Stimulated activated CD4-positive, alpha-beta T cell treated with anti-CD3 and anti-CD28 coated beads, Interleukin-12 subunit alpha, Interleukin-12 subunit beta, amount 100 ng/mL, for 4 hours (primary cell): ENCODE measurements around the gene NSUN7.
"Not testable (repeated sequence)": the region's sequence is repeated elsewhere in the genome, so short reads cannot be mapped to it uniquely, and the experiment has no call there.

Source experiments
- DNase-seq: peaks from one replicate; pipeline ENCODE4 v3.0.0-alpha.2; 2020

Gene NSUN7

DNA sequence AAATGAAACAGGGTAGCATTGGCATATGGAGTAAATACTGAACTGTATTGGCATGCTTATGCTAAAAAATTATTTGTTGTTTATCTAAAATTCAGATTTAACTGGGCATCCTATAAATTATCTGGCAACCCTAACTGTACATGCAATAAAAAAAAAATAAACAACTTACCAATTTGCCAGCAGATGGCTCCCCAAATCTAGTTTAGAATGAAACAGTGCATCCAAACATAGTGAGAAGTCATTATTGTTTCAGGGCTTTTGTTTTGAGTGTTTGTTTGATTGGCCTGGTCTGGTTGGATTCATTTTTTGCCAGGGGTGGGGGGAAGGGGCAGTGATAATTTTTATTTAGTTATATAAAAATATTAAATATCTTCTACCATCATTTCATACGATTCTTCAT is 12.8 kb upstream of the NSUN7 start:
- no peak for DNase-seq

GRCh38 chr4:40737879-40738278 is 11.9 kb upstream of the NSUN7 start:
- no peak for DNase-seq

DNA sequence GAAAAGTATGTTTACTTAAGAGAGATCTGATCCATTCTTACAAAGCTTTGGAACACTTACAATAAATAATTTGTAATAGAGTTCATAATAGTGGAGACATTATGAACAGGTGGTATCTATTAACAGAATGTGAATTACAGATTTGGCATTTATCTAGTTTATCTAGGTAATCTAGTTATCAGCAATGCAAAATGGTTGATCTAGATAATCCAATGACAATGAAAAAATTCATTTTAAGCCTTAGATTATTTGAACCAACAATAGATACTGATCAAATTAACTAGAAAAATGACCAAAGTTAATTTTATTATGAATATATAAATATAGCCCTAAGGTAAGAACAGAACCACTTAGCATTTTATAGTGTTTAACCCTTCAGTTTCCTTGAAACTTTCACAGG is 10.4 kb upstream of the NSUN7 start:
- no peak for DNase-seq

DNA sequence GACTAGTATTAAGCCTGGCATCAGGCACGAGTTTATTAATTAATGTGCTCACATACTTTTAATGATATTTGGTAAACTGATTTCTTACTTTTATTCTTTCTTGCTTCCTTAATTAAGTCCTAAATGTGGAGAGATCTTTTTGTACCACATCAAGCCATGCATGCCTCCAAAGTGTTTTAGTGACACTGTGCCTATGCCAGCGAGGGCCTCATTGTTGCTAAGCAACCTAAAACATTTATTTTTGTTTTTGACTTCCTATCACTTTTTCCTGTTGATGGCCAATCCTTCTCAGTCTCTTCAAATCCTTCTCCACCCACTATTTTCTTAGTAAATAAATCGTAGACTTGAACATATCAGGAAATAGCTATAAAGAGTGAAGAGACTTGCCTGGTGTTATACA is 5.5 kb upstream of the NSUN7 start:
- no peak for DNase-seq

- no peak for DNase-seq
Observed at GRCh38 chr4:40745285-40745984, 4.3 kb upstream of the NSUN7 start.

- no peak for DNase-seq
Observed at GRCh38 chr4:40747207-40747835, 2.4 kb upstream of the NSUN7 start.

- peak; percentile 3 for DNase-seq
Observed at GRCh38 chr4:40750461-40751258, 905 bp downstream of the NSUN7 start.

GRCh38 chr4:40755616-40756015 is 5.9 kb downstream of the NSUN7 start:
- DNase-seq = no peak

- no peak for DNase-seq
Observed at GRCh38 chr4:40763228-40763716, 13.5 kb downstream of the NSUN7 start.

DNA sequence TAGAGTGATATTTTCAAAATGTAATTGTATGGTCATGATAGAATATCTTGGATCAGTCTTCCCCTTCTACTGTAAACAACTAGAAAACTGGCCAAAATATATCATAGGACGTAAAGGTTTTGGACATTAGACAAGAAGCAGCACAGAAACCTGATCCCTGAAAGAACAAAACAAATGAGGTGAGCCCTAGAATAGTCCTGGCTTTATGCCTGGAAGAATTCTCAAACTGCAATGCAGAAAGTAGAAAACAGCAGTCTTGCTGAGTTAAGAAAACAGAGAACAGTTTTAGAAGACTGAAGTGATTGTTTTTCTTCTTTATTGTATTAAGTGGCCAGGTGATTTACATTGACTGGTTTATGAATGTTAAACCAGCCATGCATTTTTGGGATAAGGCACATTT is 19.5 kb downstream of the NSUN7 start:
- no peak for DNase-seq

DNA sequence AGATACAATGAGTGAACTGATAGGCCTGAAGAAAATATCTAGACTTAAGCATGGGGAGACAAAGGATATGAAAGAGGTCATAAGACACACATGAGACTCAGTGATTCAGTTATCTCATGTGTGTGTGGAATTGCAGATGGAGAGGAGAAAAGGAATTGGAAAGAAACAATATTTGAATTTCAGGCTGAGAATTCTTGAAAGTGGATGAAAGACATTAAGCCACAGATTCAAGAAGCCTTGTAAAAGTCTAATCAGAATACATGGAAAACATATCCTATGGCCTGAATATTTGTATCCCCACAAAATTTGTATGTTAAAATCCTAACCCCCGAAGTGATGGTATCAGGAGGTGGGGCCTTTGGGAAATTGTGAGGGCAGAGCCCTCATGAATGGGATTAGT is 28.3 kb downstream of the NSUN7 start:
- DNase-seq = no peak

GRCh38 chr4:40782876-40783275 is 33.1 kb downstream of the NSUN7 start:
- no peak for DNase-seq

DNA sequence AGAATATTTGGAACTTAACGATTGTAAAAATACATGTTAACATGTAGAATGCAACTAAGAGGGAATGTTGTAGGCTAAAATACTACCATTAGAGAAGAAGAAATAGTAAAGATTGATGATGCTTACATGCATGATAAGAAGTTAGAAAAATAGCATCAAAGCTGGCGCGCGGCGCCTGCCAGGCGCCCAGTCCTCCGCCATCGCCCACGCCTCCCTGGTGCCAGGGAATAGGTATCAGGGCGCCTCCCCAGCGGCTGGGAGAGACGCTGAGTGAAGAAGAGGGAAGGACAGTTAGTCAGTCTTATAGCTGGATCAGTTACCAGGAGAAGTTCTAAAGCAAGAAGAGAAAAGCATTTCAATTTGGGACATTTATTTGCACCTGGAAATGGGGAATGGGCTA is 36.0 kb downstream of the NSUN7 start:
- no peak for DNase-seq

GRCh38 chr4:40788331-40788730 is 38.6 kb downstream of the NSUN7 start:
- no peak for DNase-seq

GRCh38 chr4:40789031-40789430 is 39.3 kb downstream of the NSUN7 start:
- no peak for DNase-seq

DNA sequence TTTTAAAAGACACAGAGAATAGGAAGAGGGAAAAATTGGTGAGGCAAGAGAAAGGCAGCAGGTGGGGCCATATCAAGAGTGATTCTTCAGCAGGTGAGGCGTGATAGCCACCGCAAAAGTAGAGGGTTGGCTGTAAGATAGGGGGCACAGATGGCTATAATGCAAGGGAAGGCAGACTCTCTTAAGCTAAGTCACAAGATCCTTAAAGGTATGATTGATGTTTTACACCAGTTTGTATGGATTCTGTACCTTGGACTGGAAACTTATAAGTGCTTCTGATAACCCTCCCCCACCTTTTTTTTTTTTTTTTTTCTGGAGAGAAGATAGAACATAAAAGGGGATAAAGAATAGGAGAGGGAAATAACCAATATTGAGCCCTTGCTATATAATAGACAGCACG is 40.0 kb downstream of the NSUN7 start:
- no peak for DNase-seq

DNA sequence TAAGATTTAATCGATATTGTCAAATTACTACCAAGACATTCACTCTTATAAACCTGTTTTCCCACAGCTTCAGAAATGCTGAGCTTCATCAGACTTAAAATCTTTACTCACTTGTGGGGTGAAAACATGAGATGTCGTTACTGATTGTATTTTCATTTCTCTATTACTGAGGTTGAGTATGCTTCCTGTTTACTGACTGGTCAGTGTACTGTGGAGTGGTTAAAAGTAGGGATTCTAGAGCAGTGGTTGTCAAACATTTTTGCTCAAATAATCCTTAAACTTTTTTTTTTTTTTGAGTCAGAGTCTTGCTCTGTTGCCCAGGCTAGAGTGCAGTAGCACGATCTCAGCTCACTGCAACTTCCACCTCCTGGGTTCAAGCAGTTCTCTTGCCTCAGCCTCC is 50.3 kb downstream of the NSUN7 start:
- DNase-seq = no peak

- DNase-seq = no peak
Observed at GRCh38 chr4:40804598-40804997, 54.8 kb downstream of the NSUN7 start.

- no peak for DNase-seq
Observed at GRCh38 chr4:40808926-40809457, 59.2 kb downstream of the NSUN7 start.

GRCh38 chr4:40811956-40812355 is 62.2 kb downstream of the NSUN7 start:
- no peak for DNase-seq

DNA sequence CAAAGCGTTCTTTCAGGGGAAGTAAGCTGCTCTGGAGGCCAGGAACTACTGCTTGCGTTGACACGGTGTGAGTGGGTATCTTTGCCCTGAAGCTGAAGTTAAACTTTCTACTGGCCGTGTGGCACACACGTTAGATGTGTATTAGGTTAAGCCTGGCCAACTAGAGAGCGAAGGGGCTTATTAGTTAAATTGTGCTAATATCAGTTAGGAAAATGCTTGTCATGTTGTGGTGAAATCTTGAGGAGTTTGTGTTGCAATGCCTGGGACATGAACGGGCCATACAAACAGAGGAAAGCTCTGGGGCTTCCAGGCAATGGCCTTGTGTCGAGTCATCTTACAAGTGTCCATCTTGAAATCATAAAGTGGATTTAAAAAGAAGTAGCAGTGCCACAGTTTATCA is 62.6 kb downstream of the NSUN7 start:
- DNase-seq = no peak

GRCh38 chr4:40812856-40813255 is 63.1 kb downstream of the NSUN7 start:
- no peak for DNase-seq

DNA sequence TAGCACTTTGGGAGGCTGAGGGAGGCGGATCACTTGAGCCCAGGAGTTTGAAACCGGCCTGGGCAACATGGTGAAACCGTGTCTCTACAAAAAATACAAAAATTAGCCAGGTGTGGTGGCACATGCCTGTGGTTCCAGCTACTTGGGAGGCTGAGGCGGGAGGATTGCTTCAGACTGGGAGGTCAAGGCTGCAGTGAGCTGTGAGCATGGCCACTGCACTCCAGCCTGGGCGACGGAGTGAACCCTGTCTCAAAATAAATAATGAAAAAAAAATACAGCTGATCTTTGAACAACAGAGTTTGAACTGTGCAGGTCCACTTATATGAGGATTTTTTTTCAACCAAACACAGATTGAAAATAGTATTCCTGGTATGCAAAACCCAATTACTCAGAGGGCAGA is 67.4 kb downstream of the NSUN7 start:
- not testable (repeated sequence) for DNase-seq

DNA sequence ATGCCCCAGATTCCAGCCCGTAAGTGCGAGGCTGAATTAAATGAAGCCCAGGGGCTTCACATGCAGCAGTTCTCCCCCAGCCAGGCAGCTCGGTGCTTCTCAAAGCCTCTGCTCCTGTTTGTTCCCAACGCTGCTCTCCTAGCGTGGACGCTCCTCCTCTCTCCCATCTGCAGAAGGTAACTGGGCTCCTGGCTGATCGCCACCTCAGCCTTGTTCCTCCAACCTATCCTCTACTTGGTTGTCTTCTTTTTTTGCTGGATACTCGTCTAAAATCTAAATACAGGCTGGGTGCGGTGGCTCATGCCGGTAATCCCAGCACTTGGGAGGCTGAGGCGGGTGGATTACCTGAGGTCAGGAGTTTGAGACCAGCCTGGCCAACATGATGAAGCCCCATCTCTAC is 70.3 kb downstream of the NSUN7 start:
- DNase-seq = no peak
